PFSK-1 (cell line): ENCODE results near the gene VPS13A.

Experiments used
- FOXP2 ChIP-seq: optimal IDR thresholded peaks from 2 replicates; pipeline ENCODE3; 2011; ENCODE audit warnings: borderline replicate concordance, control low read depth, inconsistent platforms; ENCODE audit not compliant: insufficient read depth; ENCODE audit errors: extremely low read length, extremely low read depth
- POLR2AphosphoS5 ChIP-seq: IDR thresholded peaks from 2 replicates; pipeline ENCODE4 v1.6.1; 2012; ENCODE audit warnings: low read depth, mild to moderate bottlenecking, control low read depth, low read length, moderate library complexity
- REST ChIP-seq, 2 experiments: IDR thresholded peaks; 2 replicates each; pipeline versions ENCODE4 v1.6.1 to v1.8.0; 2011 to 2012; ENCODE audit warnings: low read depth in 2 of 2, low read length in 2 of 2, control low read depth in 1 of 2, inconsistent platforms in 1 of 2, mild to moderate bottlenecking in 1 of 2, moderate library complexity in 1 of 2; ENCODE audit not compliant: insufficient read depth in 1 of 2
- SIN3A ChIP-seq: IDR thresholded peaks from 2 replicates; pipeline ENCODE4 v1.6.1; 2012; ENCODE audit warnings: mild to moderate bottlenecking, low read length, moderate library complexity, borderline replicate concordance; ENCODE audit not compliant: insufficient read depth

DNA sequence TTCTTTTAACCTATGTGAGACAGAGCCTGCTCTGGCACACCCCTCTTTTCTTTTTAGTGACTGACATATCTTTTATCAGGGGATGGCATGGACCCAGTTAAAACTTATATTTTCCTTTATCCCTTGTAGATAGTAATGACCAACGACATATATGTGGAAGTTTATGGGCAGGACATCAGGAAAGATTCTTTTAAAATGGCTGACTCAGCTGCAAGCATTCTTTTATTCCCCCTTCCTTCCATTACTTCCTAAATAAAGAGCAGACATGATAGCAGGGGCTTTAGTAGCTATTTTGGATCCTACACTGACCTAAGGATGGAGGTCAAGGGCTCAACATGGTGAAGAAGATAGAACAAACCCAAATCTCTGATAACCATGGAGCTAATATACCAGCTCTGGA lies 25.0 kb upstream of the VPS13A start:
- TF ChIP-seq REST (IDR thresholded peaks at IDR 0.05; ENCODE audit: insufficient read depth in 1 of 2, low read depth in 2 of 2, low read length in 2 of 2) (no peak), FOXP2 (no peak), POLR2AphosphoS5 (no peak), SIN3A (no peak)
